Measurements from ENCODE around the gene KLHL29. TPM values are rescaled to one million over a fixed set of nuclear protein-coding genes. Genes with fewer than 3 reads are reported as not detected.

The KLHL29 gene
- total and polyA plus RNA-seq, 2 experiments from 2014 or later = 3.8 to 9.9 TPM

DNA sequence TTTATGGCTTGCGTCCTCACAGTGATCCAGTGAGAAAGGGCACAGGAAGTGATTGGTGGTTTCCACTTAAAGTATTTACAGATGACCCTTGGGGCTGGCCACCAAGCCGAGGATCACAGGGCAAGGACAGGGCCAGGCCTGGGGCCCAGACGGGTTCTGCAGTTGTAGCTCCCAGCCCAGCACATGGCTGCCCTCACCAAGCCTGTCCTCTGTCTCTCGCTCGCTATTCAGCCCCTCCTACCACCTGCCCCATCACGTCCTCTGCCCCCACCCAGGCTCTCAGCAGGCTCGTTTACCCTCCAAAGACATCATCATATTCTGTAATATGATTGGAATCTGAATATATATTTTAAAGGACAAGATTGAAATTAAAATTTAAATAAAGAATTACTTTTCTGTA is 246.0 kb downstream of the KLHL29 start:
- no peaks in the 10 kb centered on the region for H3K9me2 ChIP-seq (replicated peaks; ENCODE audit: insufficient read depth)

DNA sequence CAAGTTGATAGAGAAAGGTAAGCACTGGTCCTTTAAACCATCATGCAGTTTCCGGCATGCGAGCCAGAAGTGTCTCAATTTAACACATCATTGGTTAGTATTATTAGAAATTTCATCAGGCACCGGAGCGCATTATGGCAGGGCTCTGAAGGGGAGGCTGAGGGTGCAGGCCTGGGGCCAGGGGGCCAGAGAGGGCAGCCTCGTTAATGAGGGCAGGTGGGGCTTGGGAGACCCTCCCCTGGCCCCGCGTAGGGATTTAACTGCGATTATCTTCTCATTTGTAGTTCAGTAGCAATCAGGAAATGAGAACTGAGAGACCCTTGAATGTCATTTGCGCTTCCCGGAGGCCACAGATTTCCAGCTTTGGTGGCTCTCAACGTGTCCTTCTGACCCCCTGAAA is 246.4 kb downstream of the KLHL29 start:
- H2AFZ ChIP-seq = no peak overlapping the region
- no peaks in the 10 kb centered on the region for H3K27me3 ChIP-seq
- H3K9me2 ChIP-seq (replicated peaks; ENCODE audit: insufficient read depth) = no peaks in the 10 kb centered on the region
- TF ChIP-seq EZH2 (IDR thresholded peaks at IDR 0.05; ENCODE audit: borderline replicate concordance) = no peak
- no peak for TF ChIP-seq CTCF (IDR thresholded peaks at IDR 0.05; ENCODE audit: poor library complexity)
- TF ChIP-seq EZH2phosphoT487 (IDR thresholded peaks at IDR 0.05; ENCODE audit: low read depth, severe bottlenecking, unreplicated experiment) = no peak
- 92% methylated on average over 11 of the region's 11 CpGs for WGBS (ENCODE audit: low lambda C conversion rate, missing lambda C conversion rate)
- H4K20me1 ChIP-seq (ENCODE audit: insufficient read depth, poor library complexity, severe bottlenecking) = no peaks in the 10 kb centered on the region
- DNase-seq (ENCODE audit: low spot score) = no peak
- no peaks in the 10 kb centered on the region for H3K9me3 ChIP-seq (ENCODE audit: low read depth)
- no peaks in the 10 kb centered on the region for H3K4me1 ChIP-seq (ENCODE audit: insufficient read depth)
- no peak overlapping the region for H3K27ac ChIP-seq
- no peak overlapping the region for H3K4me3 ChIP-seq
- H3K4me2 ChIP-seq = no peak overlapping the region
- no peaks in the 10 kb centered on the region for H3K36me3 ChIP-seq (replicated peaks; ENCODE audit: insufficient read depth, low read depth)
- no peaks in the 10 kb centered on the region for H3K79me2 ChIP-seq

More for the DNA sequence above, 246.0 kb downstream of the KLHL29 start:
- Histone ChIP-seq H3K79me2 (no peaks in the 10 kb centered on the region), H4K20me1 (ENCODE audit: insufficient read depth, poor library complexity, severe bottlenecking) (no peaks in the 10 kb centered on the region), H3K27me3 (no peaks in the 10 kb centered on the region), H3K4me2 (no peak overlapping the region), H3K4me3 (no peak overlapping the region), H3K36me3 (replicated peaks; ENCODE audit: insufficient read depth, low read depth) (no peaks in the 10 kb centered on the region), H3K4me1 (ENCODE audit: insufficient read depth) (no peaks in the 10 kb centered on the region), H3K27ac (no peak overlapping the region), H3K9me3 (ENCODE audit: low read depth) (no peaks in the 10 kb centered on the region), H2AFZ (no peak overlapping the region)
- TF ChIP-seq EZH2 (IDR thresholded peaks at IDR 0.05; ENCODE audit: borderline replicate concordance) = no peak
- TF ChIP-seq EZH2phosphoT487 (IDR thresholded peaks at IDR 0.05; ENCODE audit: low read depth, severe bottlenecking, unreplicated experiment) = no peak
- TF ChIP-seq CTCF (IDR thresholded peaks at IDR 0.05; ENCODE audit: poor library complexity) = no peak
- 85% methylated on average over 7 of the region's 7 CpGs for WGBS (ENCODE audit: low lambda C conversion rate, missing lambda C conversion rate)
- no peak for DNase-seq (ENCODE audit: low spot score)

DNA sequence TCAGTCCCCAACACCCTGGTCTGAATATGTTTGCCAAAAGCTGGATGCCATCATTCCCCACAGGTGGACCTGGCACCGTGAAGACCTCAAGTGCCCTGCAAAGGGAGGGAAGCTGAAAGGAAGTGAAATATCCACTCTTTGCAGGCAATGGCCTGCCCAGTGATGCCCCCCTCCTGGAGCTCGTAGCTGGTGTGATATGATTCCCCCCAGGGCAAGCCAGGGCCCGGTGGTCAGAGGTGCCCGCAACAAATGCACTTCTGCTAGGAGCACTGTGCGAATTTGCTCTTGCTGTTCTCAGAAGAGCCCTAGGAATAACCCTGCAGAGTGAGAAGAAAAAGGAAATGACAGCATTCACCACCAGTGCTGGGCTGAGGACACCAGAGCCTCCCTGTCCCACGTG is 247.4 kb downstream of the KLHL29 start:
- H3K4me1 ChIP-seq (ENCODE audit: insufficient read depth) = peaks cover 10% of the 10 kb centered on the region

More for the DNA sequence above, 247.4 kb downstream of the KLHL29 start:
- H3K4me3 ChIP-seq = no peak overlapping the region
- no peaks in the 10 kb centered on the region for H3K36me3 ChIP-seq (replicated peaks; ENCODE audit: insufficient read depth, low read depth)
- no peak overlapping the region for H3K27ac ChIP-seq
- no peak overlapping the region for H2AFZ ChIP-seq
- H3K9me3 ChIP-seq (ENCODE audit: low read depth) = no peaks in the 10 kb centered on the region
- H3K9me2 ChIP-seq (replicated peaks; ENCODE audit: insufficient read depth) = no peaks in the 10 kb centered on the region
- WGBS (ENCODE audit: low lambda C conversion rate, missing lambda C conversion rate) = 76% methylated on average over 6 of the region's 6 CpGs
- H3K4me2 ChIP-seq = no peak overlapping the region
- no peaks in the 10 kb centered on the region for H4K20me1 ChIP-seq (ENCODE audit: insufficient read depth, poor library complexity, severe bottlenecking)
- no peaks in the 10 kb centered on the region for H3K27me3 ChIP-seq
- no peak for DNase-seq (ENCODE audit: low spot score)
- no peaks in the 10 kb centered on the region for H3K79me2 ChIP-seq
- TF ChIP-seq CTCF (IDR thresholded peaks at IDR 0.05; ENCODE audit: poor library complexity) = no peak
- no peak for TF ChIP-seq EZH2 (IDR thresholded peaks at IDR 0.05; ENCODE audit: borderline replicate concordance)
- no peak for TF ChIP-seq EZH2phosphoT487 (IDR thresholded peaks at IDR 0.05; ENCODE audit: low read depth, severe bottlenecking, unreplicated experiment)

Measured in hepatocyte (in vitro differentiated cells).